Measurements from ENCODE around the gene GOPC.

GOPC gene

DNA sequence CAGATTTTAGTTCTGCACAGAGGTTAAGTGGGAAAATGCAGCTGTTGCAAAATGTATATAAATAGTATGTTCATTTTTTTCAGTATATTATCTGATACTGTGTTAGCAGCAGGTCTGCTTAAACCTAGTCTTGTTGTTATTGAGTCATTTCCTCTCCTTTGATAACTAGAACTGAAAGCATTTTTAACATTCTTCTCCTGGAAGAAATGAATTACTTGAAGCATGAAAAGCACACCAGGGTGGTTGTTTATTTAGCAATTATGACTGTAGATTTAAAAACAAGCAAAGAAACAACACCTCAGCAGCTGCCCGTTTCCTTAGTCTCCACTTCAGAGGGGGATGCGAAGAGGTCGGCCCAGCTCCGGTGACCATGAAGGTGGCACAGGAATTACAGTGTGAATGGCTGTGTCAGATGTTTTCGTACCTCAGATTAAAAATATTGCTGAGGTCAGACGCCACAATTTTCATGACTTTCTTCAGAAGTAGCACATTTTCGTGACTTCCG is 53.5 kb downstream of the GOPC start:
- no peak for TF ChIP-seq TAF1 (IDR thresholded peaks at IDR 0.05; ENCODE audit: borderline replicate concordance, insufficient read depth, low read length)
- TF ChIP-seq FOXP2 (optimal IDR thresholded peaks at IDR 0.05; ENCODE audit: borderline replicate concordance, extremely low read depth, extremely low read length, insufficient read depth), result no peak
- TF ChIP-seq, protein P1, sequence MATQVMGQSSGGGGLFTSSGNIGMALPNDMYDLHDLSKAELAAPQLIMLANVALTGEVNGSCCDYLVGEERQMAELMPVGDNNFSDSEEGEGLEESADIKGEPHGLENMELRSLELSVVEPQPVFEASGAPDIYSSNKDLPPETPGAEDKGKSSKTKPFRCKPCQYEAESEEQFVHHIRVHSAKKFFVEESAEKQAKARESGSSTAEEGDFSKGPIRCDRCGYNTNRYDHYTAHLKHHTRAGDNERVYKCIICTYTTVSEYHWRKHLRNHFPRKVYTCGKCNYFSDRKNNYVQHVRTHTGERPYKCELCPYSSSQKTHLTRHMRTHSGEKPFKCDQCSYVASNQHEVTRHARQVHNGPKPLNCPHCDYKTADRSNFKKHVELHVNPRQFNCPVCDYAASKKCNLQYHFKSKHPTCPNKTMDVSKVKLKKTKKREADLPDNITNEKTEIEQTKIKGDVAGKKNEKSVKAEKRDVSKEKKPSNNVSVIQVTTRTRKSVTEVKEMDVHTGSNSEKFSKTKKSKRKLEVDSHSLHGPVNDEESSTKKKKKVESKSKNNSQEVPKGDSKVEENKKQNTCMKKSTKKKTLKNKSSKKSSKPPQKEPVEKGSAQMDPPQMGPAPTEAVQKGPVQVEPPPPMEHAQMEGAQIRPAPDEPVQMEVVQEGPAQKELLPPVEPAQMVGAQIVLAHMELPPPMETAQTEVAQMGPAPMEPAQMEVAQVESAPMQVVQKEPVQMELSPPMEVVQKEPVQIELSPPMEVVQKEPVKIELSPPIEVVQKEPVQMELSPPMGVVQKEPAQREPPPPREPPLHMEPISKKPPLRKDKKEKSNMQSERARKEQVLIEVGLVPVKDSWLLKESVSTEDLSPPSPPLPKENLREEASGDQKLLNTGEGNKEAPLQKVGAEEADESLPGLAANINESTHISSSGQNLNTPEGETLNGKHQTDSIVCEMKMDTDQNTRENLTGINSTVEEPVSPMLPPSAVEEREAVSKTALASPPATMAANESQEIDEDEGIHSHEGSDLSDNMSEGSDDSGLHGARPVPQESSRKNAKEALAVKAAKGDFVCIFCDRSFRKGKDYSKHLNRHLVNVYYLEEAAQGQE (IDR thresholded peaks at IDR 0.05; ENCODE audit: insufficient read depth in 1 of 2, low read depth in 2 of 2, low read length in 2 of 2), result no peak
- TF ChIP-seq POLR2AphosphoS5 (IDR thresholded peaks at IDR 0.05; ENCODE audit: low read depth, low read length), result no peak
- no peak for TF ChIP-seq SIN3A (IDR thresholded peaks at IDR 0.05; ENCODE audit: borderline replicate concordance, insufficient read depth, low read length)

GRCh38 chr6:117547688-117548621 is 54.4 kb downstream of the GOPC start:
- TF ChIP-seq SIN3A (IDR thresholded peaks at IDR 0.05; ENCODE audit: borderline replicate concordance, insufficient read depth, low read length) (no peak), POLR2AphosphoS5 (IDR thresholded peaks at IDR 0.05; ENCODE audit: low read depth, low read length) (no peak), FOXP2 (optimal IDR thresholded peaks at IDR 0.05; ENCODE audit: borderline replicate concordance, extremely low read depth, extremely low read length, insufficient read depth) (no peak), TAF1 (IDR thresholded peaks at IDR 0.05; ENCODE audit: borderline replicate concordance, insufficient read depth, low read length) (no peak)
- TF ChIP-seq, protein P1 (IDR thresholded peaks at IDR 0.05; ENCODE audit: insufficient read depth in 1 of 2, low read depth in 2 of 2, low read length in 2 of 2), result no peak

- TF ChIP-seq, protein P1 (IDR thresholded peaks at IDR 0.05; ENCODE audit: insufficient read depth in 1 of 2, low read depth in 2 of 2, low read length in 2 of 2), result no peak
- TF ChIP-seq SIN3A (IDR thresholded peaks at IDR 0.05; ENCODE audit: borderline replicate concordance, insufficient read depth, low read length) (no peak), FOXP2 (optimal IDR thresholded peaks at IDR 0.05; ENCODE audit: borderline replicate concordance, extremely low read depth, extremely low read length, insufficient read depth) (no peak), TAF1 (IDR thresholded peaks at IDR 0.05; ENCODE audit: borderline replicate concordance, insufficient read depth, low read length) (no peak), POLR2AphosphoS5 (IDR thresholded peaks at IDR 0.05; ENCODE audit: low read depth, low read length) (no peak)
Measured at GRCh38 chr6:117546674-117547073, 55.6 kb downstream of the GOPC start.

DNA sequence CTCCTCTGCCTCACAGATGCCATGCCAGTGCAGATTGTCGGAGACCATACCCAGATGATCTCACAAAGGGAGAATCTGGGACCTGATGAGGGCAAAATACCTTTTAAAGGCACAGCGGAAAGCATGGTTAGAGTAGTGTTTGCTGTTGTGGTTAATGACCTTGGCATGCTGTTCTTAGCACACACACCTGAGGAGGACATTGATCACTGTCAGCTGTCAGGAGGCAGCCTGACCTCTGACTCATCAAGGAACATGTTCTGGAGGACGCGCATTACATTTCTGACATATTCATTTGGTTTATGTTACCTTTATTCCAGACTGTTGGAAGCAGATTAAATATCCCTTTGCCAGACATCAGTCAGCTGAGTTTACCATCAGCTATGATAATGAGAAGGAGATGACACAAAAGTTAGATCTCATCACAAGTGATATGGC is 57.1 kb downstream of the GOPC start:
- TF ChIP-seq POLR2AphosphoS5 (IDR thresholded peaks at IDR 0.05; ENCODE audit: low read depth, low read length) (no peak), SIN3A (IDR thresholded peaks at IDR 0.05; ENCODE audit: borderline replicate concordance, insufficient read depth, low read length) (no peak), TAF1 (IDR thresholded peaks at IDR 0.05; ENCODE audit: borderline replicate concordance, insufficient read depth, low read length) (no peak), FOXP2 (optimal IDR thresholded peaks at IDR 0.05; ENCODE audit: borderline replicate concordance, extremely low read depth, extremely low read length, insufficient read depth) (no peak)
- TF ChIP-seq, protein P1 (IDR thresholded peaks at IDR 0.05; ENCODE audit: insufficient read depth in 1 of 2, low read depth in 2 of 2, low read length in 2 of 2), result no peak

All from PFSK-1 (cell line).